B cell (primary cell): ENCODE measurements around the gene KMT2C. TPM values are rescaled to one million over a fixed set of nuclear protein-coding genes. Genes with fewer than 3 reads are reported as not detected.
"Not testable (repeated sequence)": the region's sequence is repeated elsewhere in the genome, so short reads cannot be mapped to it uniquely, and the experiment has no call there.

Source experiments
- ATAC-seq: fragments of 200-7000 bp; cut with Tn5 transposase; one replicate; pipeline ENCODE4 v1.10.0; 2021; ENCODE audit warnings: low read depth, mild to moderate bottlenecking, moderate number of reproducible peaks, moderate library complexity
- CTCF ChIA-PET: fragments of 350-600 bp; sonication (Branson Sonifier 250); formaldehyde crosslinking; loops from one replicate; lab custom pipeline; 2021; ENCODE audit warnings: antibody characterized with exemption, inconsistent platforms; lab: Charles Lee
- POLR2A ChIA-PET: fragments of 350-600 bp; sonication (Branson Sonifier 250); formaldehyde crosslinking; loops from one replicate; lab custom pipeline; 2021; ENCODE audit warnings: antibody characterized with exemption; lab: Charles Lee
- DNase-seq: peaks from one replicate; pipeline ENCODE4 v3.0.0; 2013
- H2AFZ ChIP-seq: 2 replicates; pipeline ENCODE4 v1.6.1; 2012; ENCODE audit warnings: mild to moderate bottlenecking, low read depth, low read length; ENCODE audit not compliant: insufficient read depth, poor library complexity, severe bottlenecking
- H3K27ac ChIP-seq, 2 donors: 1 replicate in 1 of 2; 2 replicates in 1 of 2; pipeline ENCODE4 v1.5.1; 2012 to 2013; ENCODE audit warnings: low read length in 2 of 2, mild to moderate bottlenecking in 2 of 2, moderate library complexity in 1 of 2
- H3K27me3 ChIP-seq, 4 experiments: fragments of 200-600 bp in 1 of 4; sonication (generic) in 1 of 4; replicated peaks in 1 of 4; 1 replicate in 2 of 4; 2 replicates in 2 of 4; pipeline versions ENCODE4 v1.6.1 to v1.7.0; 2013 to 2016; ENCODE audit warnings: low read length in 3 of 4, mild to moderate bottlenecking in 2 of 4, mixed read lengths in 1 of 4, moderate library complexity in 1 of 4; ENCODE audit not compliant: insufficient read depth in 4 of 4, control insufficient read depth in 3 of 4; ENCODE audit errors: control extremely low read depth in 1 of 4
- H3K36me3 ChIP-seq, 2 experiments: replicated peaks in 1 of 2; 1 replicate in 1 of 2; 2 replicates in 1 of 2; pipeline versions ENCODE4 v1.6.1 to v1.7.1; 2013; ENCODE audit warnings: low read length in 1 of 2; ENCODE audit not compliant: insufficient read depth in 2 of 2, control insufficient read depth in 1 of 2; ENCODE audit errors: control extremely low read depth in 1 of 2, extremely low read depth in 1 of 2
- H3K4me1 ChIP-seq, 2 donors: fragments of 200-600 bp in 1 of 2; sonication (generic) in 1 of 2; 1 replicate in 1 of 2; 2 replicates in 1 of 2; pipeline versions ENCODE4 v1.5.1 to v1.6.1; 2013 to 2017; ENCODE audit warnings: low read length in 2 of 2; ENCODE audit not compliant: control insufficient read depth in 2 of 2, insufficient read depth in 2 of 2
- H3K4me2 ChIP-seq: replicated peaks from 2 replicates; pipeline ENCODE3; 2012; ENCODE audit warnings: mild to moderate bottlenecking, low read depth, low read length; ENCODE audit not compliant: poor library complexity, severe bottlenecking
- H3K4me3 ChIP-seq, 5 experiments: fragments of 200-600 bp in 1 of 5; sonication (generic) in 1 of 5; 1 replicate in 3 of 5; 2 replicates in 2 of 5; pipeline versions ENCODE4 v1.5.1 to v1.7.0; 2011 to 2016; ENCODE audit warnings: low read length in 4 of 5, mild to moderate bottlenecking in 4 of 5, low read depth in 2 of 5, control low read depth in 1 of 5, moderate library complexity in 1 of 5; ENCODE audit not compliant: insufficient read depth in 1 of 5; ENCODE audit errors: control extremely low read depth in 1 of 5, extremely low read depth in 1 of 5
- H3K79me2 ChIP-seq: fragments of 200-600 bp; sonication (generic); one replicate; pipeline ENCODE4 v1.6.0; 2016; ENCODE audit warnings: low read length; ENCODE audit not compliant: control insufficient read depth, insufficient read depth
- H3K9ac ChIP-seq: fragments of 200-600 bp; sonication (generic); 2 replicates; pipeline ENCODE4 v1.6.1; 2017; ENCODE audit warnings: mild to moderate bottlenecking, low read length, moderate library complexity
- H3K9me3 ChIP-seq, 3 donors: one replicate each; pipeline versions ENCODE4 v1.6.1 to v1.7.1; 2013; ENCODE audit warnings: low read length in 2 of 3; ENCODE audit not compliant: control insufficient read depth in 2 of 3, insufficient read depth in 1 of 3; ENCODE audit errors: control extremely low read depth in 1 of 3
- H4K20me1 ChIP-seq: 2 replicates; pipeline ENCODE4 v1.6.0; 2012; ENCODE audit warnings: mild to moderate bottlenecking, low read length; ENCODE audit not compliant: insufficient read depth, control insufficient read depth, poor library complexity, severe bottlenecking
- H3K27ac Mint-ChIP-seq: one replicate; pipeline ENCODE4 v1.8.0; 2021; ENCODE audit warnings: mixed read lengths
- H3K27me3 Mint-ChIP-seq: one replicate; pipeline ENCODE4 v1.8.0; 2021; ENCODE audit warnings: mixed read lengths
- H3K4me1 Mint-ChIP-seq: one replicate; pipeline ENCODE4 v1.8.0; 2021; ENCODE audit warnings: mixed read lengths
- H3K4me3 Mint-ChIP-seq: one replicate; pipeline ENCODE4 v1.8.0; 2021; ENCODE audit warnings: mixed read lengths
- H3K9me3 Mint-ChIP-seq: one replicate; pipeline ENCODE4 v1.8.0; 2022; ENCODE audit warnings: mixed read lengths; ENCODE audit not compliant: insufficient read depth
- WGBS: methylation state at CpG from one replicate; pipeline ENCODE4 v1.1.5; 2013; ENCODE audit warnings: missing lambda C conversion rate; ENCODE audit not compliant: insufficient coverage; 5-methylcytosine and 5-hydroxymethylcytosine counted together
- intact Hi-C: fragments of 100-400 bp; cut with micrococcal nuclease; formaldehyde crosslinking; loops from one replicate; pipeline ENCODE4 v1.10.0; 2022
- polyA plus RNA-seq: library from polyadenylated mRNA; depleted of rRNA; stranded (reverse); fragments of >200 nt; gene quantifications from 2 replicates; pipeline ENCODE4 v1.2.3, GENCODE V29; 2012
- total RNA-seq, 2 donors: library from RNA; stranded (reverse); fragments of 120-200 nt in 1 of 2; gene quantifications; 1 replicate in 1 of 2; 2 replicates in 1 of 2; pipeline versions ENCODE4 v1.2.3 to v1.2.4, GENCODE V29; 2013 to 2022

Gene KMT2C
- total and polyA plus RNA-seq, 2 donors (not counting 1 experiment from before 2014, with no cell fraction given), result 14.9 to 171 TPM

DNA sequence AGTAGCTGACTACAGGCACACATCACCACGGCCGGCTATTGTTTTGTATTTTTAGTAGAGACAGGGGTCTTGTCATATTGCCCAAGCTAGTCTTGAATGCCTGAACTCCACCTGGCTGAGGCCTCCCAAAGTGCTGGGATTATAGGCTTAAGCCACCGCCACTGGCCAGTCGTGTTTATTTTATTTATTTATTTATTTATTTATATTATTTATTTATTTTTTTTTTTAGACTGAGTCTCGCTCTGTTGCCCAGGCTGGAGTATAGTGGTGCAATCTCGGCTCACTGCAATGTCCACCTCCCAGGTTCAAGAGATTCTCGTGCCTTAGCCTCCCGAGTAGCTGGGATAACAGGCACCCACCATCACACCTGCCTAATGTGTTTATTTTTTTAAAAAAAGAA, 6.0 kb upstream of the KMT2C start:
- H3K9me3 Mint-ChIP-seq, H3K27me3 ChIP-seq, intact Hi-C loops, H2AFZ ChIP-seq, H3K27ac ChIP-seq, H3K4me2 ChIP-seq, CTCF ChIA-PET, H3K36me3 ChIP-seq, H3K27me3 Mint-ChIP-seq, DNase-seq, H4K20me1 ChIP-seq, ATAC-seq, H3K4me3 ChIP-seq, H3K4me3 Mint-ChIP-seq, H3K4me1 ChIP-seq, H3K4me1 Mint-ChIP-seq, H3K9ac ChIP-seq, H3K79me2 ChIP-seq, H3K9me3 ChIP-seq, H3K27ac Mint-ChIP-seq, POLR2A ChIA-PET: not testable (repeated sequence)
- 100% methylated on average over 2 of the region's 8 CpGs for WGBS

DNA sequence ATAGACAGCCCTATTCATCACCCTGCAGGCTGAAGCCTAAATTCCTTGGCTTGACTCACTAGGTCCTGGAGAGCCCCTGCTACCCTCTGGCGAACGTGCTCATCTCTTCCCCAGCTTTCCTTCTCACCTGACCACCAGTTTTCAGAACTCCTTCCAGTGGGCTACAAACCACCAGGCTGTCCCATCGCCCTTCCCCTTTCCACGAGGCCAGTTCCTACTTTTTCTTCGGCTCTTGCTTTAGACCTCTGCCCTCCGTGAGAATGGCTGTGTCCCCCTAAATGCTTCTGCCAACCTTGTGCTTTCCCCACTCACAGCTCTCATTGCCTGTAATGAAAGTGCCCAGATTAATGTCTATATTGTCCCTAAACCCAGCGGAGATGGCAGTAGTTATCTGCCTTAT, 5.4 kb upstream of the KMT2C start:
- H3K9me3 Mint-ChIP-seq, H3K4me2 ChIP-seq, H3K4me3 ChIP-seq, H3K9me3 ChIP-seq, H3K9ac ChIP-seq, H3K27ac Mint-ChIP-seq, POLR2A ChIA-PET, H3K4me1 ChIP-seq, H3K27ac ChIP-seq, intact Hi-C loops, H3K36me3 ChIP-seq, H2AFZ ChIP-seq, H4K20me1 ChIP-seq, ATAC-seq, H3K4me3 Mint-ChIP-seq, H3K79me2 ChIP-seq, DNase-seq, H3K27me3 ChIP-seq, H3K27me3 Mint-ChIP-seq, CTCF ChIA-PET, H3K4me1 Mint-ChIP-seq: not testable (repeated sequence)
- 75% methylated on average over 5 of the region's 7 CpGs for WGBS

DNA sequence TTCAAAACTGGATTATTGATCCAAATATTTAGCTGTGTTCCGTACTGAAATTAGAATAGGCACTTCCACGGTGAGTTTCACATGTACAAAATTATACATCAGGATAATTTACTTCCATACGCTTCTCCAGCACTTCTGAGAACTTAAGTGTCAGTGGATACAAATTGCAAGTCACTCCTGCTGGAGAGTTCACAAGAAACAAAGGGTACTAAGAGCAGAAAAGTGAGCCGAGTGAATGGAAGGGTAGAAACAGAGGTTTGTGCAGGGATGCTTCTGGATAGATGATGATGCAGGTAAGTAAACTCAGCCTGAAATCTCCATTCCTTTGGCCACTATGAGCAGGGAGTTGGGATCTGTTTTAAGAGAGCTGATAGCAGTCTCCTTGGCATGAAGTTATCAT, 2.2 kb upstream of the KMT2C start:
- H3K27me3 ChIP-seq, H3K4me1 ChIP-seq, H3K27ac Mint-ChIP-seq, H3K9ac ChIP-seq, H3K27ac ChIP-seq, H3K36me3 ChIP-seq, intact Hi-C loops, H3K9me3 ChIP-seq, H3K4me2 ChIP-seq, H3K79me2 ChIP-seq, DNase-seq, ATAC-seq, H3K9me3 Mint-ChIP-seq, H4K20me1 ChIP-seq, H3K4me3 ChIP-seq, H2AFZ ChIP-seq, H3K27me3 Mint-ChIP-seq, H3K4me3 Mint-ChIP-seq, POLR2A ChIA-PET: not testable (repeated sequence)
- no CpG with 5 or more reads among the region's 4 CpGs for WGBS
- CTCF ChIA-PET, result interaction anchor here (1.1 kb wide), 1 partner anchor 102 kb away, joined by 3 read pairs; no protein-coding TSS in a partner anchor
- H3K4me1 Mint-ChIP-seq, result peaks cover 24% of the 10 kb centered on the region

DNA sequence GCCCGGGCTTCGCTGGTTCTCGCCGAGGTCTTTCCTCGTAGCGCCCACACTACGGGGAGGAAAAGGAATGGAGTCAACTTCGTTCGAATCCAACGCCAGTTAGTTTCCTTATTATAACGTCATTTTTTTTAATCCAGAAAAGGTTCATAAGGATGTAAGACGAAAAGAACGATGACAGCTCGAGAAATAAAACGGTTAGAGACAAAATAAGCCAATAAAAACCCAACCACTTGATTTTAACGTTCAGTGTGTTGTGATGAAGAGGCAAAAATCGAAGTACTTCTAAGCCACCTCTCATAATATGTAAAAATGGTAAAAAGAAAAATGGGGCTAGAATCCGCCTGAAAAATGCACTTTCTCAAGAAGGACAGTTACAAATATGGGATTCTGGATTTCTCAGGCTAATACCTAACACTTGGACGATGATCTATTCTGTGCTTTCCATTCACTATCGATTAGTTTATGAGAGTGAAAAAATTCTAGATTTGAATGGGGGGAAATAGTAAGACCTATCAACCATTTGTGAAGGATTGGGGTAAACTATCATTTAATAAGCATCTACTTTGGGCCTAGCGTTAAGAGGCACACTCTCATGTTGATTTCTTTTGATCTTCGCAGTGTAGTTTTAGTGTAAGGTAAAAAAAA, 1.2 kb upstream of the KMT2C start:
- not testable (repeated sequence) for H3K27me3 ChIP-seq, H3K27me3 Mint-ChIP-seq, H3K9me3 Mint-ChIP-seq, H3K9me3 ChIP-seq, H3K36me3 ChIP-seq, DNase-seq, ATAC-seq
- H3K4me3 ChIP-seq, result peak overlapping the region; percentile 41 to 84 (median 63)
- peaks cover 12 to 13% of the 10 kb centered on the region in 2 donors for H3K4me1 ChIP-seq
- H3K27ac ChIP-seq, result peak overlapping the region; percentile 75 to 89
- peaks cover 13% of the 10 kb centered on the region for H4K20me1 ChIP-seq
- peak overlapping the region; percentile 62 for H3K4me2 ChIP-seq
- POLR2A ChIA-PET, result interaction anchor here (1.5 to 4.5 kb wide), 2 partner anchors 23 to 27 kb away, joined by 5 to 25 read pairs; no protein-coding TSS in a partner anchor
- Mint-ChIP-seq H3K27ac (peak overlapping the region; percentile 93), H3K4me1 (peaks cover 29% of the 10 kb centered on the region), H3K4me3 (peak overlapping the region; percentile 89)
- H2AFZ ChIP-seq, result peak overlapping the region; percentile 90
- intact Hi-C loops, result loop anchor here (1.0 kb wide), 1 partner anchor 26 kb away; no protein-coding TSS in a partner anchor
- CTCF ChIA-PET, result interaction anchor here (1.1 kb wide), 1 partner anchor 101 kb away, joined by 3 read pairs; no protein-coding TSS in a partner anchor
- 0% methylated on average over 4 of the region's 22 CpGs for WGBS
- H3K9ac ChIP-seq, result peak overlapping the region; percentile 87
- peaks cover 12% of the 10 kb centered on the region for H3K79me2 ChIP-seq
